MM.1S (cell line): ENCODE data around the gene PRDM1.

Experiments
- DNase-seq: peaks from one replicate; pipeline ENCODE4 v3.0.0-alpha.2; 2015
- H2AFZ ChIP-seq: fragments of 300-600 bp; sonication (generic); 2 replicates; pipeline ENCODE4 v1.6.0; 2016; ENCODE audit warnings: antibody characterized with exemption, low read length
- H3F3A ChIP-seq: fragments of 300-600 bp; sonication (generic); 2 replicates; pipeline ENCODE4 v1.6.1; 2016; ENCODE audit warnings: mild to moderate bottlenecking, antibody characterized with exemption, low read length, moderate library complexity, mixed read lengths; ENCODE audit not compliant: insufficient read depth
- H3K27ac ChIP-seq: fragments of 300-600 bp; sonication (generic); 2 replicates; pipeline ENCODE4 v1.5.1; 2016; ENCODE audit warnings: mild to moderate bottlenecking, low read length
- H3K27me3 ChIP-seq: fragments of 300-600 bp; sonication (generic); replicated peaks from 2 replicates; pipeline ENCODE4 v1.6.0; 2016; ENCODE audit warnings: low read length; ENCODE audit not compliant: insufficient read depth
- H3K36me3 ChIP-seq: fragments of 300-600 bp; sonication (generic); replicated peaks from 2 replicates; pipeline ENCODE4 v1.6.1; 2016; ENCODE audit warnings: mild to moderate bottlenecking, low read length, mixed read lengths; ENCODE audit not compliant: insufficient read depth
- H3K4me1 ChIP-seq: fragments of 300-600 bp; sonication (generic); 2 replicates; pipeline ENCODE4 v1.6.1; 2016; ENCODE audit warnings: low read length, mixed read lengths
- H3K4me2 ChIP-seq: fragments of 300-600 bp; sonication (generic); 2 replicates; pipeline ENCODE4 v1.6.0; 2016; ENCODE audit warnings: low read depth, low read length
- H3K4me3 ChIP-seq: fragments of 300-600 bp; sonication (generic); 2 replicates; pipeline ENCODE4 v1.5.1; 2016; ENCODE audit warnings: low read length, mixed read lengths
- H3K79me2 ChIP-seq: fragments of 300-600 bp; sonication (generic); 2 replicates; pipeline ENCODE4 v1.6.1; 2016; ENCODE audit warnings: mixed run types, low read length, mixed read lengths
- H3K9ac ChIP-seq: fragments of 300-600 bp; sonication (generic); 2 replicates; pipeline ENCODE4 v1.6.1; 2016; ENCODE audit warnings: low read length, mixed read lengths
- H3K9me2 ChIP-seq: fragments of 300-600 bp; sonication (generic); replicated peaks from 2 replicates; pipeline ENCODE4 v1.6.1; 2016; ENCODE audit warnings: mild to moderate bottlenecking, low read length, mixed read lengths; ENCODE audit not compliant: insufficient read depth
- H3K9me3 ChIP-seq: fragments of 300-600 bp; sonication (generic); replicated peaks from 2 replicates; pipeline ENCODE4 v1.6.1; 2016; ENCODE audit warnings: mild to moderate bottlenecking, low read length, mixed read lengths; ENCODE audit not compliant: insufficient read depth
- H4K20me1 ChIP-seq: fragments of 300-600 bp; sonication (generic); 2 replicates; pipeline ENCODE4 v1.6.1; 2016; ENCODE audit warnings: mild to moderate bottlenecking, low read length, moderate library complexity, mixed read lengths; ENCODE audit not compliant: insufficient read depth
- EZH2 ChIP-seq: fragments of 300-600 bp; sonication (generic); optimal IDR thresholded peaks from 2 replicates; pipeline ENCODE3; 2017; ENCODE audit warnings: low read depth, mild to moderate bottlenecking, antibody characterized with exemption, low read length, mixed read lengths
- EZH2phosphoT487 ChIP-seq: fragments of 300-600 bp; sonication (generic); IDR thresholded peaks from 2 replicates; pipeline ENCODE4 v1.6.1; 2018; ENCODE audit warnings: antibody characterized with exemption, low read length
- TF ChIP-seq, protein P1 (sequence below): fragments of 300-600 bp; sonication (generic); IDR thresholded peaks from 2 replicates; pipeline ENCODE4 v1.5.1; 2016; ENCODE audit warnings: antibody characterized with exemption, low read length, mixed read lengths

The PRDM1 gene

GRCh38 chr6:106107043-106107613 lies 21.0 kb downstream of the PRDM1 start:
- Histone ChIP-seq H3K9me2 (no peaks in the 10 kb centered on the region), H3K4me1 (peaks cover 63% of the 10 kb centered on the region), H3K9ac (peak overlapping the region; percentile 76), H3K36me3 (peaks cover 38% of the 10 kb centered on the region), H3K4me2 (peak overlapping the region; percentile 72), H3K27ac (peak overlapping the region; percentile 98), H3F3A (peaks cover 99% of the 10 kb centered on the region), H3K4me3 (peak overlapping the region; percentile 63), H4K20me1 (no peaks in the 10 kb centered on the region), H3K79me2 (peaks cover 66% of the 10 kb centered on the region), H2AFZ (no peak overlapping the region), H3K27me3 (no peaks in the 10 kb centered on the region), H3K9me3 (no peaks in the 10 kb centered on the region)
- peak; percentile 54 for DNase-seq
- TF ChIP-seq, protein P1, sequence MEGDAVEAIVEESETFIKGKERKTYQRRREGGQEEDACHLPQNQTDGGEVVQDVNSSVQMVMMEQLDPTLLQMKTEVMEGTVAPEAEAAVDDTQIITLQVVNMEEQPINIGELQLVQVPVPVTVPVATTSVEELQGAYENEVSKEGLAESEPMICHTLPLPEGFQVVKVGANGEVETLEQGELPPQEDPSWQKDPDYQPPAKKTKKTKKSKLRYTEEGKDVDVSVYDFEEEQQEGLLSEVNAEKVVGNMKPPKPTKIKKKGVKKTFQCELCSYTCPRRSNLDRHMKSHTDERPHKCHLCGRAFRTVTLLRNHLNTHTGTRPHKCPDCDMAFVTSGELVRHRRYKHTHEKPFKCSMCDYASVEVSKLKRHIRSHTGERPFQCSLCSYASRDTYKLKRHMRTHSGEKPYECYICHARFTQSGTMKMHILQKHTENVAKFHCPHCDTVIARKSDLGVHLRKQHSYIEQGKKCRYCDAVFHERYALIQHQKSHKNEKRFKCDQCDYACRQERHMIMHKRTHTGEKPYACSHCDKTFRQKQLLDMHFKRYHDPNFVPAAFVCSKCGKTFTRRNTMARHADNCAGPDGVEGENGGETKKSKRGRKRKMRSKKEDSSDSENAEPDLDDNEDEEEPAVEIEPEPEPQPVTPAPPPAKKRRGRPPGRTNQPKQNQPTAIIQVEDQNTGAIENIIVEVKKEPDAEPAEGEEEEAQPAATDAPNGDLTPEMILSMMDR = no peak
- TF ChIP-seq EZH2 (no peak), EZH2phosphoT487 (no peak)

GRCh38 chr6:106108129-106108528 lies 22.0 kb downstream of the PRDM1 start:
- Histone ChIP-seq H3K79me2 (peaks cover 56% of the 10 kb centered on the region), H2AFZ (no peak overlapping the region), H3K27ac (peak overlapping the region; percentile 98; the same call in 1 of the 2 replicates)

DNA sequence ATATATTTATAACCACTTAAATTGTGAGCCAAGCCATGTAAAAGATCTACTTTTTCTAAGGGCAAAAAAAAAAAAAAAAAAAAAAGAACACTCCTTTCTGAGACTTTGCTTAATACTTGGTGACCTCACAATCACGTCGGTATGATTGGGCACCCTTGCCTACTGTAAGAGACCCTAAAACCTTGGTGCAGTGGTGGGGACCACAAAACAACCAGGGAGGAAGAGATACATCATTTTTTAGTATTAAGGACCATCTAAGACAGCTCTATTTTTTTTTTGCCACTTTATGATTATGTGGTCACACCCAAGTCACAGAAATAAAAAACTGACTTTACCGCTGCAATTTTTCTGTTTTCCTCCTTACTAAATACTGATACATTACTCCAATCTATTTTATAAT lies 22.9 kb downstream of the PRDM1 start:
- DNase-seq = no peak
- Histone ChIP-seq H3K9me3 (no peaks in the 10 kb centered on the region), H3K9ac (no peak overlapping the region), H3K36me3 (peaks cover 24% of the 10 kb centered on the region), H3K79me2 (peaks cover 47% of the 10 kb centered on the region), H3K9me2 (no peaks in the 10 kb centered on the region), H3F3A (peaks cover 87% of the 10 kb centered on the region), H3K4me2 (no peak overlapping the region), H3K4me1 (peaks cover 44% of the 10 kb centered on the region), H4K20me1 (no peaks in the 10 kb centered on the region), H3K27ac (no peak overlapping the region), H3K4me3 (no peak overlapping the region), H2AFZ (no peak overlapping the region), H3K27me3 (no peaks in the 10 kb centered on the region)
- TF ChIP-seq, protein P1 = no peak
- TF ChIP-seq EZH2 (no peak), EZH2phosphoT487 (no peak)

More at GRCh38 chr6:106108129-106108528, 22.0 kb downstream of the PRDM1 start:
- TF ChIP-seq EZH2phosphoT487 (no peak), EZH2 (no peak)
- TF ChIP-seq, protein P1 = no peak
- peaks cover 53% of the 10 kb centered on the region for H3K4me1 ChIP-seq
- no peaks in the 10 kb centered on the region for H3K9me3 ChIP-seq
- no peak overlapping the region for H3K4me3 ChIP-seq
- peaks cover 96% of the 10 kb centered on the region for H3F3A ChIP-seq
- DNase-seq = no peak
- no peak overlapping the region; the same call in 1 of the 2 replicates for H3K9ac ChIP-seq
- H3K4me2 ChIP-seq = peak overlapping the region; percentile 15; the same call in 1 of the 2 replicates
- H3K27me3 ChIP-seq = no peaks in the 10 kb centered on the region
- no peaks in the 10 kb centered on the region for H3K9me2 ChIP-seq
- no peaks in the 10 kb centered on the region for H4K20me1 ChIP-seq
- peaks cover 30% of the 10 kb centered on the region for H3K36me3 ChIP-seq
